ENCODE measurements around the gene MACROD2.

The MACROD2 gene

GRCh38 chr20:14609328-14610221 lies 614.3 kb downstream of the MACROD2 start:
- no peak for DNase-seq

GRCh38 chr20:14611479-14611878 lies 616.2 kb downstream of the MACROD2 start:
- no peak for DNase-seq

- no peak for DNase-seq
These were observed 617.1 kb downstream of the MACROD2 start for GRCh38 chr20:14612391-14612790.

- no peak for DNase-seq
These were observed 620.7 kb downstream of the MACROD2 start for GRCh38 chr20:14616003-14616402.

GRCh38 chr20:14617123-14617522 lies 621.8 kb downstream of the MACROD2 start:
- DNase-seq, result no peak

- DNase-seq, result no peak
These were observed 624.1 kb downstream of the MACROD2 start for GRCh38 chr20:14619411-14619810.

GRCh38 chr20:14622796-14623195 lies 627.5 kb downstream of the MACROD2 start:
- DNase-seq, result no peak

- no peak for DNase-seq
These were observed 635.7 kb downstream of the MACROD2 start for GRCh38 chr20:14631011-14631410.

GRCh38 chr20:14632906-14633305 lies 637.6 kb downstream of the MACROD2 start:
- no peak for DNase-seq

GRCh38 chr20:14633507-14633906 lies 638.2 kb downstream of the MACROD2 start:
- no peak for DNase-seq

- no peak for DNase-seq
These were observed 639.3 kb downstream of the MACROD2 start for GRCh38 chr20:14634665-14635064.

GRCh38 chr20:14637441-14637840 lies 642.1 kb downstream of the MACROD2 start:
- no peak for DNase-seq

- DNase-seq, result no peak
These were observed 647.8 kb downstream of the MACROD2 start for GRCh38 chr20:14643146-14643545.

GRCh38 chr20:14643556-14643955 lies 648.2 kb downstream of the MACROD2 start:
- DNase-seq, result no peak

- DNase-seq, result no peak
These were observed 649.2 kb downstream of the MACROD2 start for GRCh38 chr20:14644306-14645097.

- no peak for DNase-seq
These were observed 651.7 kb downstream of the MACROD2 start for GRCh38 chr20:14647016-14647415.

GRCh38 chr20:14649662-14650061 lies 654.3 kb downstream of the MACROD2 start:
- DNase-seq, result no peak

GRCh38 chr20:14657266-14658005 lies 662.1 kb downstream of the MACROD2 start:
- no peak for DNase-seq

- DNase-seq, result no peak
These were observed 668.8 kb downstream of the MACROD2 start for GRCh38 chr20:14664101-14664500.

- DNase-seq, result no peak
These were observed 671.4 kb downstream of the MACROD2 start for GRCh38 chr20:14666696-14667095.

- no peak for DNase-seq
These were observed 671.9 kb downstream of the MACROD2 start for GRCh38 chr20:14667226-14667625.

GRCh38 chr20:14672066-14672465 lies 676.8 kb downstream of the MACROD2 start:
- DNase-seq, result no peak

GRCh38 chr20:14673164-14673563 lies 677.8 kb downstream of the MACROD2 start:
- DNase-seq, result no peak
